GM12878 (cell line): Measurements from ENCODE around the gene GLT1D1. TPM values are rescaled to one million over a fixed set of nuclear protein-coding genes. Genes with fewer than 3 reads are reported as not detected.

ENCODE experiments used
- BACH1 ChIP-seq: fragments of 450-650 bp; IDR thresholded peaks from 2 replicates; pipeline ENCODE4 v1.6.1; 2017; ENCODE audit warnings: mild to moderate bottlenecking, borderline replicate concordance
- CBFB ChIP-seq: IDR thresholded peaks from 2 replicates; pipeline ENCODE4 v1.6.1; 2016; ENCODE audit warnings: antibody characterized with exemption, low read depth
- CHD1 ChIP-seq: IDR thresholded peaks from 2 replicates; pipeline ENCODE4 v1.6.1; 2012; ENCODE audit warnings: low read depth, low read length, improper control_type of control experiment
- MTA2 ChIP-seq: fragments of 450-650 bp; IDR thresholded peaks from 2 replicates; pipeline ENCODE4 v1.6.1; 2016; ENCODE audit warnings: low read depth, mild to moderate bottlenecking, moderate library complexity
- MYC ChIP-seq: IDR thresholded peaks from 2 replicates; pipeline ENCODE4 v1.6.1; 2011; ENCODE audit warnings: mild to moderate bottlenecking, low read length, moderate library complexity, inconsistent platforms; ENCODE audit not compliant: insufficient read depth, insufficient replicate concordance, insufficient read length, severe bottlenecking
- NR2C2 ChIP-seq: IDR thresholded peaks from 2 replicates; pipeline ENCODE4 v1.6.1; 2011; ENCODE audit warnings: borderline replicate concordance, low read depth; ENCODE audit not compliant: control insufficient read depth, insufficient read length
- POLR2A ChIP-seq: IDR thresholded peaks from 2 replicates; pipeline ENCODE4 v1.6.1; 2011; ENCODE audit warnings: low read depth, mild to moderate bottlenecking, low read length
- POLR2AphosphoS5 ChIP-seq: IDR thresholded peaks from 2 replicates; pipeline ENCODE4 v1.6.1; 2011; ENCODE audit warnings: mild to moderate bottlenecking, low read length, inconsistent platforms
- SPI1 ChIP-seq: IDR thresholded peaks from 2 replicates; pipeline ENCODE4 v1.6.1; 2011; ENCODE audit warnings: low read depth, mild to moderate bottlenecking, low read length, moderate library complexity, borderline replicate concordance; ENCODE audit not compliant: insufficient read depth
- SRF ChIP-seq, 2 experiments: IDR thresholded peaks; 2 replicates each; pipeline ENCODE4 v1.6.1; 2011; ENCODE audit warnings: low read depth in 2 of 2, low read length in 2 of 2, mild to moderate bottlenecking in 1 of 2, moderate library complexity in 1 of 2
- TARDBP ChIP-seq: IDR thresholded peaks from 2 replicates; pipeline ENCODE4 v1.6.1; 2016; ENCODE audit warnings: borderline replicate concordance
- TCF12 ChIP-seq: IDR thresholded peaks from 2 replicates; pipeline ENCODE4 v1.6.1; 2011; ENCODE audit warnings: low read depth, mild to moderate bottlenecking, low read length
- ZBED1 ChIP-seq: IDR thresholded peaks from 2 replicates; pipeline ENCODE4 v1.6.1; 2016; ENCODE audit warnings: borderline replicate concordance
- ZZZ3 ChIP-seq: IDR thresholded peaks from 2 replicates; pipeline ENCODE4 v1.6.1; 2011; ENCODE audit warnings: low read depth; ENCODE audit not compliant: control insufficient read depth, insufficient read length
- polyA plus RNA-seq, 11 experiments: library from polyadenylated mRNA; depleted of rRNA in 4 of 11; unstranded in 6 of 11; stranded (reverse) in 5 of 11; fragments of >200 nt; fragmentation: Nextera tagmentation in 4 of 11; fragmentation: Illumina TruSeq in 1 of 11; extraction: Ambion mirVana in 4 of 11; extraction: Trizol in 1 of 11; gene quantifications; 1 replicate in 1 of 11; 2 replicates in 10 of 11; pipeline versions ENCODE4 v1.2.1 to v1.2.3, GENCODE V29; 2011 to 2016; ENCODE audit warnings: inconsistent platforms in 2 of 11, missing spikeins in 2 of 11, low read depth in 1 of 11
- total RNA-seq, 4 experiments: library from RNA; depleted of rRNA in 3 of 4; stranded (reverse); fragments of >200 nt in 3 of 4; fragmentation: Illumina TruSeq in 1 of 4; extraction: Trizol in 1 of 4; gene quantifications; 2 replicates each; pipeline versions ENCODE4 v1.2.1 to v1.2.3, GENCODE V29; 2013 to 2021
- TF ChIP-seq, protein P1 (sequence below): IDR thresholded peaks from 2 replicates; pipeline ENCODE4 v1.6.1; 2012; ENCODE audit warnings: low read depth, low read length, improper control_type of control experiment
- TF ChIP-seq, protein P2 (sequence below): IDR thresholded peaks from 2 replicates; pipeline ENCODE4 v1.6.1; 2011; ENCODE audit warnings: borderline replicate concordance, low read depth, mild to moderate bottlenecking, moderate library complexity, mixed read lengths, low read length; ENCODE audit not compliant: insufficient read depth; ENCODE audit errors: extremely low read length
- TF ChIP-seq, protein P3 (sequence below): IDR thresholded peaks from 2 replicates; pipeline ENCODE4 v1.6.1; 2012; ENCODE audit warnings: mild to moderate bottlenecking, low read depth, low read length
- TF ChIP-seq, protein P4 (sequence below): IDR thresholded peaks from 2 replicates; pipeline ENCODE4 v1.6.1; 2011; ENCODE audit warnings: low read depth, low read length, improper control_type of control experiment, borderline replicate concordance
- TF ChIP-seq, protein P5 (sequence below): IDR thresholded peaks from 2 replicates; pipeline ENCODE4 v1.6.1; 2011; ENCODE audit warnings: borderline replicate concordance, low read depth, mild to moderate bottlenecking, moderate library complexity, low read length; ENCODE audit not compliant: insufficient read depth, poor library complexity, severe bottlenecking

Gene GLT1D1
- total and polyA plus RNA-seq, 10 of the 15 experiments (the other 5 are each of a cell fraction or from before 2014, with no cell fraction given): 0.42 to 62.8 (median 3.0) TPM

DNA sequence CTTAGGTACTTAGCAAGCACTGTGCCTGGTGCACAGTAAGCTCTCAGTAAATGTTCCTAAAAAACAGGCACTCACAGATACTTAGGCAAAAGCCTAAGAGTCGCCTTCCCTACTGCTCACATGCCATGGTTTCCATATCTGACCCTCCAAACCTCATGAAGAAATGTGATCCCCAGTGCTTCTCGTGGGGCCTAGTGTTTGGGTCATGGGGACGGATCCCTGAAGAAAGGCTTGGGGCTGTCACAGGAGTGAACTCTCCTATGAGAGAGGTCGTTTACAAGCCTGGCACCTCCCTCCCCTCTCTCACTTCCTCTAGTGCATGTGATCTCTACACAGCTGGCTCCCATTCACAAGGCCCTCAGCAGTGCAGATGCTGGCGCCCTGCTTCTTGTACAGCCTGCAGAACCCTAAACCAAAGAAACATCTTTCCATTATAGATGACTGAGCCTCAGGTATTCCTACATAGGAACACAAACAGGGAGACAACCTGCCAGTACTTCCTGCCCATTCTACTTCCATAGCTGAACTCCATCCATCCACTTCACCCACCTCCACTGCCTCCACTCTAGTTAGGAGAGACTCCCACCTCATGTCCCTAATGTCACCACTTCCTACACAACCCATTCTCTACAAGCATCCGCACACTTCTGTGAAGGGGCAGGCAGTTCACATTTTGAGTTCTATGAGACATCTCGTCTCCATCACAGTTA is 32.4 kb upstream of the GLT1D1 start (continued):
- TF ChIP-seq SPI1 (peak; percentile 91), POLR2A (peak; percentile 83), BACH1 (peak; percentile 79), CBFB (no peak), MTA2 (no peak), SRF (IDR thresholded peaks at IDR 0.05; ENCODE audit: low read depth in 2 of 2, low read length in 2 of 2) (no peak), ZZZ3 (no peak), CHD1 (0 out of 2 replicates have a peak, but pooled peaks have one; percentile 38), MYC (no peak), TCF12 (peak; percentile 89), POLR2AphosphoS5 (peak; percentile 97), ZBED1 (no peak), TARDBP (no peak), NR2C2 (no peak)
- TF ChIP-seq, protein P1, sequence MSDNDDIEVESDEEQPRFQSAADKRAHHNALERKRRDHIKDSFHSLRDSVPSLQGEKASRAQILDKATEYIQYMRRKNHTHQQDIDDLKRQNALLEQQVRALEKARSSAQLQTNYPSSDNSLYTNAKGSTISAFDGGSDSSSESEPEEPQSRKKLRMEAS: no peak
- TF ChIP-seq, protein P2, sequence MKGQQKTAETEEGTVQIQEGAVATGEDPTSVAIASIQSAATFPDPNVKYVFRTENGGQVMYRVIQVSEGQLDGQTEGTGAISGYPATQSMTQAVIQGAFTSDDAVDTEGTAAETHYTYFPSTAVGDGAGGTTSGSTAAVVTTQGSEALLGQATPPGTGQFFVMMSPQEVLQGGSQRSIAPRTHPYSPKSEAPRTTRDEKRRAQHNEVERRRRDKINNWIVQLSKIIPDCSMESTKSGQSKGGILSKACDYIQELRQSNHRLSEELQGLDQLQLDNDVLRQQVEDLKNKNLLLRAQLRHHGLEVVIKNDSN: peak; percentile 32
- TF ChIP-seq, protein P3, sequence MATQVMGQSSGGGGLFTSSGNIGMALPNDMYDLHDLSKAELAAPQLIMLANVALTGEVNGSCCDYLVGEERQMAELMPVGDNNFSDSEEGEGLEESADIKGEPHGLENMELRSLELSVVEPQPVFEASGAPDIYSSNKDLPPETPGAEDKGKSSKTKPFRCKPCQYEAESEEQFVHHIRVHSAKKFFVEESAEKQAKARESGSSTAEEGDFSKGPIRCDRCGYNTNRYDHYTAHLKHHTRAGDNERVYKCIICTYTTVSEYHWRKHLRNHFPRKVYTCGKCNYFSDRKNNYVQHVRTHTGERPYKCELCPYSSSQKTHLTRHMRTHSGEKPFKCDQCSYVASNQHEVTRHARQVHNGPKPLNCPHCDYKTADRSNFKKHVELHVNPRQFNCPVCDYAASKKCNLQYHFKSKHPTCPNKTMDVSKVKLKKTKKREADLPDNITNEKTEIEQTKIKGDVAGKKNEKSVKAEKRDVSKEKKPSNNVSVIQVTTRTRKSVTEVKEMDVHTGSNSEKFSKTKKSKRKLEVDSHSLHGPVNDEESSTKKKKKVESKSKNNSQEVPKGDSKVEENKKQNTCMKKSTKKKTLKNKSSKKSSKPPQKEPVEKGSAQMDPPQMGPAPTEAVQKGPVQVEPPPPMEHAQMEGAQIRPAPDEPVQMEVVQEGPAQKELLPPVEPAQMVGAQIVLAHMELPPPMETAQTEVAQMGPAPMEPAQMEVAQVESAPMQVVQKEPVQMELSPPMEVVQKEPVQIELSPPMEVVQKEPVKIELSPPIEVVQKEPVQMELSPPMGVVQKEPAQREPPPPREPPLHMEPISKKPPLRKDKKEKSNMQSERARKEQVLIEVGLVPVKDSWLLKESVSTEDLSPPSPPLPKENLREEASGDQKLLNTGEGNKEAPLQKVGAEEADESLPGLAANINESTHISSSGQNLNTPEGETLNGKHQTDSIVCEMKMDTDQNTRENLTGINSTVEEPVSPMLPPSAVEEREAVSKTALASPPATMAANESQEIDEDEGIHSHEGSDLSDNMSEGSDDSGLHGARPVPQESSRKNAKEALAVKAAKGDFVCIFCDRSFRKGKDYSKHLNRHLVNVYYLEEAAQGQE: no peak
- TF ChIP-seq, protein P4, sequence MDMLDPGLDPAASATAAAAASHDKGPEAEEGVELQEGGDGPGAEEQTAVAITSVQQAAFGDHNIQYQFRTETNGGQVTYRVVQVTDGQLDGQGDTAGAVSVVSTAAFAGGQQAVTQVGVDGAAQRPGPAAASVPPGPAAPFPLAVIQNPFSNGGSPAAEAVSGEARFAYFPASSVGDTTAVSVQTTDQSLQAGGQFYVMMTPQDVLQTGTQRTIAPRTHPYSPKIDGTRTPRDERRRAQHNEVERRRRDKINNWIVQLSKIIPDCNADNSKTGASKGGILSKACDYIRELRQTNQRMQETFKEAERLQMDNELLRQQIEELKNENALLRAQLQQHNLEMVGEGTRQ: peak; percentile 49
- TF ChIP-seq, protein P5, sequence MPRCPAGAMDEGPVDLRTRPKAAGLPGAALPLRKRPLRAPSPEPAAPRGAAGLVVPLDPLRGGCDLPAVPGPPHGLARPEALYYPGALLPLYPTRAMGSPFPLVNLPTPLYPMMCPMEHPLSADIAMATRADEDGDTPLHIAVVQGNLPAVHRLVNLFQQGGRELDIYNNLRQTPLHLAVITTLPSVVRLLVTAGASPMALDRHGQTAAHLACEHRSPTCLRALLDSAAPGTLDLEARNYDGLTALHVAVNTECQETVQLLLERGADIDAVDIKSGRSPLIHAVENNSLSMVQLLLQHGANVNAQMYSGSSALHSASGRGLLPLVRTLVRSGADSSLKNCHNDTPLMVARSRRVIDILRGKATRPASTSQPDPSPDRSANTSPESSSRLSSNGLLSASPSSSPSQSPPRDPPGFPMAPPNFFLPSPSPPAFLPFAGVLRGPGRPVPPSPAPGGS: peak; percentile 32
